ENCODE data around the gene OCSTAMP. TPM values are rescaled to one million over a fixed set of nuclear protein-coding genes. Genes with fewer than 3 reads are reported as not detected.

The OCSTAMP gene
- total RNA-seq, 2 donors from 2014 or later = not detected

DNA sequence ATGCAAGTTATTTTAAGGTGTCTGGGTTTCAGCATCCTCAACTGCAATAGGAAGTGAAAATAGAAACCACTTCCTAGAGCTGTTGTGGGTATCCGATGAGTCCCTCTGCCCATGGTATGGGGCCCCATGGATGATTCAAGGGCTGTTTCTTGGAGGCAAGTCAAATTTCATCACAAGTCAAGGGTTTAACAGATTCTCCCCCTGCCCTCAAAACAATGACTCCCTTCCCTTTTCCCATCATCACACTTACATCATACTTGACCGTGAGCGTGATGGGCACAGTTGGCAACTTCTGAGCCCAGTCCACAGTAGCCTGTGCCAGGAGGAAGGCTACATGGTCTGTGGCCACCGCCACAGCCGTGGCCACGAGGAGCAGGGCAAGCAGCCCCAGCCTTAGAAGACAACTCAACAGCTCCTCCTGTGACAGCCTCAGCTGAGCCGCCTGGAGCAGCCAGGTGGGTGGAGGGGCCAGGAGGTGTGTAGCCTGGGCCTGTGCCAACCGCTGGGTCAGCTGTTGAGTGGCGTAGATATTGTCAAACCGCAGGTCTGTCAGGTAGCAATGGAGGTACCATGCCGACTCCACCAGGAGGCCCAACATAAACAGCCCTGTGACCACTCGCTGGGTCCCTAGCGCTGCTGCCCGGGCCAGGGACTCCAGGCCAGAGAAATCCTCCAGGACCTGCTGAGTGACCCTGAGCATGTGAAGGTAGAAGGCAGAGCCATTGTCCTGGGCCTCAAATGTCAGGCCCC lies 5.2 kb downstream of the OCSTAMP start:
- TF ChIP-seq, protein P1, sequence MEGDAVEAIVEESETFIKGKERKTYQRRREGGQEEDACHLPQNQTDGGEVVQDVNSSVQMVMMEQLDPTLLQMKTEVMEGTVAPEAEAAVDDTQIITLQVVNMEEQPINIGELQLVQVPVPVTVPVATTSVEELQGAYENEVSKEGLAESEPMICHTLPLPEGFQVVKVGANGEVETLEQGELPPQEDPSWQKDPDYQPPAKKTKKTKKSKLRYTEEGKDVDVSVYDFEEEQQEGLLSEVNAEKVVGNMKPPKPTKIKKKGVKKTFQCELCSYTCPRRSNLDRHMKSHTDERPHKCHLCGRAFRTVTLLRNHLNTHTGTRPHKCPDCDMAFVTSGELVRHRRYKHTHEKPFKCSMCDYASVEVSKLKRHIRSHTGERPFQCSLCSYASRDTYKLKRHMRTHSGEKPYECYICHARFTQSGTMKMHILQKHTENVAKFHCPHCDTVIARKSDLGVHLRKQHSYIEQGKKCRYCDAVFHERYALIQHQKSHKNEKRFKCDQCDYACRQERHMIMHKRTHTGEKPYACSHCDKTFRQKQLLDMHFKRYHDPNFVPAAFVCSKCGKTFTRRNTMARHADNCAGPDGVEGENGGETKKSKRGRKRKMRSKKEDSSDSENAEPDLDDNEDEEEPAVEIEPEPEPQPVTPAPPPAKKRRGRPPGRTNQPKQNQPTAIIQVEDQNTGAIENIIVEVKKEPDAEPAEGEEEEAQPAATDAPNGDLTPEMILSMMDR (IDR thresholded peaks at IDR 0.05) = no peak
- TF ChIP-seq POLR2A (IDR thresholded peaks at IDR 0.05) = no peak
- WGBS, 2 donors = 67 to 81% methylated on average over 3 to 14 of the region's 14 CpGs
- Histone ChIP-seq H3K4me3 (no peak overlapping the region), H3K36me3 (replicated peaks in 1 of 2; ENCODE audit: insufficient read depth in 1 of 2, low read depth in 2 of 2) (no peaks in the 10 kb centered on the region), H3K27me3 (no peaks in the 10 kb centered on the region), H3K9me3 (no peaks in the 10 kb centered on the region), H3K4me1 (no peaks in the 10 kb centered on the region), H3K27ac (no peak overlapping the region)
- ATAC-seq (no peak), DNase-seq (peak in 1 of 4 donors; percentile 30)
- intact Hi-C loops (cut with DNase I) = no loop called here

DNA sequence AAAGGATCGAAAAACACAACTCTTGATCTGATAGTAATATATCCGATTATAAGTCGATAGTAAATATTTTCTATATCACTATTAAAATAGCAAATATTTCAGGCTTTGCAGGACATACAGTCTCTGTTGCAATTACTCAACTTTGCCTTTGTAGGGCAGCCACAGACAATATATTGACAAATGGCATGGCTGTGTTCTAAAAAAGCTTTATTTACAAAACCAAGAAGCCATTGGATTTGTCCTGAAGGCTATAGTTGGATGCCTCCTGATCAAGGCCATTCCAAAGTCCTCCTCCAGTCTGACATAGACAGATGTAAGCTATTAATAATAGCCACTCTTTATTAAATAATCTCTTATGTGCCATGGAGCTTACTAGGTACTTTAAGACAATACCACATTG lies 5.9 kb downstream of the OCSTAMP start:
- H3K4me3 ChIP-seq = no peak overlapping the region
- H3K27ac ChIP-seq = no peak overlapping the region
- ATAC-seq (no peak), DNase-seq (no peak)
- no peaks in the 10 kb centered on the region for H3K27me3 ChIP-seq
- intact Hi-C loops (cut with DNase I) = no loop called here
- H3K4me1 ChIP-seq = no peaks in the 10 kb centered on the region
- no peaks in the 10 kb centered on the region for H3K9me3 ChIP-seq
- H3K36me3 ChIP-seq (replicated peaks in 1 of 2; ENCODE audit: insufficient read depth in 1 of 2, low read depth in 2 of 2) = no peaks in the 10 kb centered on the region
- TF ChIP-seq POLR2A (IDR thresholded peaks at IDR 0.05) = no peak
- TF ChIP-seq, protein P1 (IDR thresholded peaks at IDR 0.05) = no peak
- 66 to 67% methylated on average over 3 of the region's 3 CpGs for WGBS, 2 donors

DNA sequence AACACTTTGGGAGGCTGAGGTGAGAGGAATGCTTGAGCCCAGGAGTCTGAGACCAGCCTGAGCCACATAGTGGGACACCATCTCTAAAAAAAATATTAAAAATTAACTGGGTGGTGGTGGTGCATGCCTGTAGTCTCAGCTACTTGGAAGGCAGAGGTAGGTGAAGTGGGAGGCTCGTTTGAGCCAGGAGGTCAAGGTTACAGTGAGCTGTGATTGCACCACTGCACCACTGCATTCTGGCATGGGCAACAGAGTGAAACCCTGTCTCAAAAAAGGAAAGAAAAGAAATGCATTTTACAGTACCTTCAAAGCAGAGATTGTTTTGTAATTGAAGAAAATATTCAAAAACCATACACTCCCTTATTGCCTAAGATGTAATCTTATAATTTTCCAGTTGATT lies 6.5 kb downstream of the OCSTAMP start:
- no peak for ATAC-seq
- Histone ChIP-seq H3K27ac (no peak overlapping the region), H3K9me3 (no peaks in the 10 kb centered on the region), H3K27me3 (no peaks in the 10 kb centered on the region), H3K36me3 (replicated peaks in 1 of 2; ENCODE audit: insufficient read depth in 1 of 2, low read depth in 2 of 2) (no peaks in the 10 kb centered on the region), H3K4me1 (no peaks in the 10 kb centered on the region), H3K4me3 (no peak overlapping the region)
- no peak for DNase-seq
- WGBS, 2 donors = 25 to 26% methylated on average over 1 of the region's 1 CpG
- TF ChIP-seq, protein P1 (IDR thresholded peaks at IDR 0.05) = no peak
- TF ChIP-seq POLR2A (IDR thresholded peaks at IDR 0.05) = no peak
- intact Hi-C loops (cut with DNase I) = no loop called here

DNA sequence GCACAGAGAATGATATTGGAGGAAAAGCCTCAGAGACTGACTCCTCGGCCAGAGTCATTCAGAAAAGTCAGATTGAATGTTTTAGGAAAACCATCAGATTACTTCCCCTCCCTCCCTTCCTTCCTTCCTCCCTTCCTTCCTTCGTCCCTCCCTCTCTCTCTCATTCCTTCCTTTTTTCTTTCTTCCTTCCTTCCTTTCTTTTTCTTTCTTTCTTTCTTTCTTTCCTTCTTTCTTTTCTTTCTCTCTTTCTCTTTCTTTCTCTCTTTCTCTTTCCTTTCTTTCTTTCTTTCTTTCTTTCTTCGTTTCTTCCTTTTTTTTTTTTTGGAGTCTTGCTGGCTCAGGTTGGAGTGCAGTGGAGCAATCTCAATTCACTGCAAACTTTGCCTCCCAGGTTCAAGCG lies 7.4 kb downstream of the OCSTAMP start:
- Histone ChIP-seq H3K4me3 (no peak overlapping the region), H3K36me3 (replicated peaks in 1 of 2; ENCODE audit: insufficient read depth in 1 of 2, low read depth in 2 of 2) (no peaks in the 10 kb centered on the region), H3K4me1 (no peaks in the 10 kb centered on the region), H3K27ac (no peak overlapping the region), H3K27me3 (no peaks in the 10 kb centered on the region), H3K9me3 (no peaks in the 10 kb centered on the region)
- WGBS, 2 donors = 57 to 69% methylated on average over 3 of the region's 4 CpGs
- intact Hi-C loops (cut with DNase I) = no loop called here
- ATAC-seq = no peak
- TF ChIP-seq, protein P1 (IDR thresholded peaks at IDR 0.05) = no peak
- no peak for TF ChIP-seq POLR2A (IDR thresholded peaks at IDR 0.05)
- DNase-seq = no peak

Measured in body of pancreas (tissue), 4 donors.